HG02610 (cell line): ENCODE data around the gene LYPD8.
"Not testable (repeated sequence)": the region's sequence is repeated elsewhere in the genome, so short reads cannot be mapped to it uniquely, and the experiment has no call there.

ENCODE experiments used
- ATAC-seq: cut with Tn5 transposase; IDR thresholded peaks from one replicate; pipeline ENCODE4 v1.9.1; 2021; ENCODE audit warnings: mild to moderate bottlenecking, moderate library complexity; ENCODE audit not compliant: unreplicated experiment

LYPD8 gene, protein sequence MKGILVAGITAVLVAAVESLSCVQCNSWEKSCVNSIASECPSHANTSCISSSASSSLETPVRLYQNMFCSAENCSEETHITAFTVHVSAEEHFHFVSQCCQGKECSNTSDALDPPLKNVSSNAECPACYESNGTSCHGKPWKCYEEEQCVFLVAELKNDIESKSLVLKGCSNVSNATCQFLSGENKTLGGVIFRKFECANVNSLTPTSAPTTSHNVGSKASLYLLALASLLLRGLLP

DNA sequence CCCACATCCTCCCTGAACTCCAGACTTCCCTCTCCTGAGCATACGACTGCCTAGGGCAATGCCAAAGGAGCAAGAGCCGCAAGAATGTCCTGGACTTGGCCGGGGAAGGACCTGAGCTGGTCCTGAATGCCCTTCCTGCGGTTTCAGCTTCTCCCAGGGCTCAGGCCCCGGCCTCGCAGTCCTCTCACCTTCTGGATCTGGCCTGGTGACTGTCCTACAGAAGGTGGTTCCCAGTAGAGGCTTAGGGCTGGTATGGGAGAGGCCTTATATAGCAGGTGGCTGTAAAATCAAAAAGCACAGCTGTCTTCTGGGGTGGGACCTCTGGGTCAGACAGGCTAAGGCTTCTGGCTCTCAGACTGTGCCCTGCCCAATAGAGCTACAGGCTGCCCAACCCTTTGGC lies at the start of gene LYPD8:
Gene LYPD8, minus strand, starts transcription at position 243 of the 400 bp plus-strand sequence. CDS start 4,678 bp downstream, outside the sequence.
- ATAC-seq, result no peak

DNA sequence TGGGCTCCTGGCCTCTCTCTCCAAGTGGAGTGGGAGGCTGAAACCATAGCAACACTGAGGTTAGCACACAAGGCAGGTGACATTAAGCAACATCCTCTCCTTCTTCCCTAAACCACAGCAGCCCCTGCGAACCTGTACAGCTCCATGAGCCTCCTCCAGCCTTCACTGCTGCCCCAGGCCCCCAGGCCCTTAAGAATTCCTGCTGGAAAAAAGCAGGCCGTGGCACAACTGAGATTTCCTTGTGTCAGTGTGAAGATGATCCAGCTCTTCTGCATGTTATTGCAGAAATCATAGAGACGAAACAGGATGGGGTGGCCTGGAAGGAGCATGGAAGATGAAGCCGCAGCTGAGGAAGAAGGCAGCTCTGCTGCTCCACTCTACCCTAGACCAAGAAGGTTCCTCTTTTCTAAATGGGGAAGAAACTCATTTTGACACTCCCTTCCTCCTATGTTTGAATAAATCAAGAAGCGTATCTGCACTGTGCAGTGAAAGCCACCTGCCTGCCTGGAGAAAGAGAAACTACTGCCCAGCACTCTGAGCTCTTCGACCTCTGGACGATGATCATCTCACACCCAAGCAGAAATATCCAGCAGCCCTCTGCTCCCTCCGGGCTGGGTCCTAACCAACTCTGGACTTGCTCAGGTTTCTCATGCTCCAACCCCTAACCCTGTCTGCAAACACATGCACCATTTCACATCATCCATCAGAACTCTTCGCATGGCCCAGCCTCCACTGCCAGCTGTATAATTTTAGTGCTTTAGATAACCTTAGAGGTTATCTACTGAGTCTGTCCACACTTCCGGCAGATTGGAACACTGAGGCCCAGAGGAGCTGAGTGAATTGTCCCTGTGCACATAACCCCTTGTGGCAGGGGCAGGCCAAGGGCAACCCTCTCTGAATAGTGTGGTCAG lies 49.5 kb upstream of the LYPD8 start:
- peak; percentile 83 for ATAC-seq

DNA sequence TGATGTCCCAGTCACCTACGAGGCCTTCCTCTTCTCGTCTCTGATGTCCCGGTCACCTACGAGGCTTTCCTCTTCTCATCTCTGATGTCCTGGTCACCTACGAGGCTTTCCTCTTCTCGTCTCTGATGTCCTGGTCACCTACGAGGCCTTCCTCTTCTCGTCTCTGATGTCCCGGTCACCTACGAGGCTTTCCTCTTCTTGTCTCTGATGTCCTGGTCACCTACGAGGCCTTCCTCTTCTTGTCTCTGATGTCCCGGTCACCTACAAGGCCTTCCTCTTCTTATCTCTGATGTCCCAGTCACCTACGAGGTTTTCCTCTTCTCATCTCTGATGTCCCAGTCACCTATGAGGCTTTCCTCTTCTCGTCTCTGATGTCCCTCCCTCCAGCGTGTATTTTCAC lies 47.9 kb upstream of the LYPD8 start:
- ATAC-seq, result not testable (repeated sequence)

DNA sequence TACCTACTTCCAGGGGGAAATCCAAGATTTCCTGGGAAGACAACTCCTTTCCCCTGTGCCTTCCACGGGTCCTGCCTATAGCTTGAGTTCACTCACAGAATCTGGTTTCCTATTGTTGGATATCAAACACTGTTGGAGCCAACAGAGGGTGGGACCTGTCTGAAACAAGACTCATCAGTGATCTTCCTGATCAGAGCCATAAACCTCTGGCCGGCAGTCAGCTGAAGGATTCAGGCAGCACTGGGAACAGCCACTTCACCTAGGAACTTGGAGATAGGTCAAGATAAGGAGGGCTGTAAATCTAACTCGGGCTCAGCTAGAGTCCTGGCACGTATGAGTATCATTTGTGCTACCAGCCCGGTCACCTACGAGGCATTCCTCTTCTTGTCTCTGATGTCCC lies 46.9 kb upstream of the LYPD8 start:
- ATAC-seq, result no peak

DNA sequence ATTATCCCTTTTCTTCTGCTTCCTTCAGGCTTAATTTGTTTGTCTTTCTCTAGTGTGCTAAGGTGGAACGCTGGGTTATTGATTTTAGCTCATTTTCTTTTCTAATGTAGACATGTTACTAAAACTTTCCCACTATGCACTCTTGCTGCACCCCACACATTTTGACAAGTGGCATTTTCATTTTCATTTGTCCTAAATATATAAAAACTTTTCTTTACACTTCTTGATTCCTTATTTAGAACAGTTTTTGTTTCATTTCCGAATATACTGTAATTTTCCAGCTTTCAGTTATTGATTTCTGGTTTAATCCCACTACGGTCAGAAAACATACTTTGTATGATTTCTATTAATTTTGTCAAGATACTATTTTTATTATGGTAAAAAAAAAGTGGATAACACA lies 44.9 kb upstream of the LYPD8 start:
- ATAC-seq, result no peak

DNA sequence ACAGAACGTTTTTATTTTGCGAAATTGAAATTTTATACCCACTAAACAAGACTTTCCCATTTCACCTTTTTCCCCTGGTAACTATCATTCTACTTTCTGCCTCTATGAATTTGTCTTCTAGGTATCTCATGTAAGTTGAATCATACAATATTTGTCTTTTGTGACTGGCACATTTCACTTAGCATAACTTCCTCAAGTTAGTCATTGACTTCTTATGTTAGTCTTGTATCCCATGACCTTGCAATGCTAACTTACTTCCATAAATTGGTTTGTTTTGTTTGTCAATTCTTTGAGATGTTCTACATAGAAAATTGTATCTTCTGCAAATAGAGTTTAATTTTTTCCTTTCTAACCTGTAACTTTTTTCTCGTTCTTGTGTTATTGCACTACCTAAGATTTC lies 43.2 kb upstream of the LYPD8 start:
- no peak for ATAC-seq

DNA sequence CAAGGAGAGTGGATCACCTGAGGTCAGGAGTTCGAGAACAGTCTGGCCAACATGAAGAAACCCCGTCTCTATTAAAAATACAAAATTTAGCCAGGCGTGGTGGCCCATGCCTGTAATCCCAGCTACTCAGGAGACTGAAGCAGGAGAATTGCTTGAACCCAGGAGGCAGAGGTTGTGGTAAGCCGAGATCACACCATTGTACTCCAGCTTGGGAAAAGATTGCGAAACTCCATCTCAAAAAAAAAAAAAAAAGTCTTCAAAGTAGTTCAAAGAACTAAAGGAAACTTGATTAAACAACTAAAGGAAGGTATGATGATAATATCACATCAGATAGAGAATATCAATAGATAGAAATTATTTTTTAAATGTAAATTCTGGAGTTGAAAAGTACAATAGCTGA lies 39.1 kb upstream of the LYPD8 start:
- not testable (repeated sequence) for ATAC-seq

DNA sequence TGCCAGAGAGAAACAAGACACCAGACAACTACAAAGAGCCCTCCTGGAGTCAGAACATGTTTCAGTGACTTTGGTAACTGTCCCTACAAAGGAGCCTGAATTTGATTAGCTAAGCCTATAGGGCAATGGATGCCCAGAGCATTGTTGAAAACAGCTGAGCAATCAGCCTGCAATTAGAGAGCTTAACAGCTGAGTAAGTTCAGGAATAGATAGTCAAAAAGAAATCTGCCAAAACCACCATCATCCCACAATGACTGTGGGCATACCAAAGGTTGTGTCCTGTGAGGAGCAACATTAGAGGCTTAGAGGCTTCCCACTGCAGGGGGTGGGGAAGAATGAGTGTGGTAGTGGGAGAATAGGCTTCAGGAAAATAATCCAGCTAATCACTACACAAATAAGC lies 38.0 kb upstream of the LYPD8 start:
- ATAC-seq, result peak; percentile 97

DNA sequence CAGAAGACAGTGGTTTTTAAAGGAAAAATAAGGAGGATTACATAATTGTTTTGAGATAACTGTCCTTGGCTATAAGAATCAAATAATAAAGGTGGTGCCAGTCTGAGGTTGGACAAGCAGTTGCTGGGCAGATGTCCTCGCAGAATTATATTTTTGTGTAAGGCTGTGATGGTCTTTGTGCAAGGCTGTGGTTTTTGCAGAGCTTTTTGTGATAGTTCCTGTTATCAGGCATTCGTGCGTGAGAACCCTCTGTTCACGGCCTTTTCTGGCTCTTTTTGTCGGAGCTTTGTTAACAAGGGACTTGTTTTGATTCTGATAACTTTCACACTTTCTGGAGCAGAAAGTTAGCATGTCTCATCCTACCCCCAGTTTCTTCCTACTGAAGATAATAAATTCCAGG lies 36.8 kb upstream of the LYPD8 start:
- ATAC-seq, result peak; percentile 16

DNA sequence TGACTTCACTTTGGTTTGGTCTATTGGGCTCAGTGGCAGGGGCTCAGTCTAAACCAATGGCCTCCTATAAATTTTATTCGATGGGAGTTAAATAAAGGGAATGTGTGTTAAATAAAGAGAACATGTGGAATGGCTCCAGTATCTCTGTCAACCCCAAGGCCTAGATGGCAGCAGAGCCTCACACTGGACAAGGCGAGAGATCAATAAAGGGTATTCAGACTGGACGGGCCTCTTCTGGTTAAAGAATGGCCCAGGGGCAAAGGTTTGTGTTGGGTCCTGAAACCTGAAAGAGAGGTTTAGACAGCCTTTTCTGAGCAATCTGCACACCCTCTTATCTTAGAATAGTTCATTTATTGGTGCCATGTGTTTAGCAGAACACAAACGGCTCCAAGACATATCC lies 35.5 kb upstream of the LYPD8 start:
- ATAC-seq, result no peak

DNA sequence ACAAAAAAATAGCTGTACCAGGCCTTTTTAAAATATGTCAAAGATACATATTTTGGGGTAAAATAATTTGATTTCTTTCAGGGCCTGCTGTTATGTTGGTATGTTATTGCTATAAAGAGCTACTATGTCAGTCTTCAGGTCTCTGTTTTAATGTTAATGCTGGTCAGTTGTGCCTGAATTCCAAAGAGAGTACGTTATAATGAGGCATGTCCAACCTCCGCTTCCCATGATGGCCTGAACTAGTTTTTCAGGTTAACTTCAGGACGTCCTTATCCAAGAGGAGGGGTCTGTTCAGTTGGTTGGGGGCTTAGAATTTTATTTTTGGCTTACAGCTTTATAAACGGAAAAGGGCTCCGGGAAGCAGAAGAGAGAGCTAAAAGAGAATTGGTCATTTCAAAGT lies 34.9 kb upstream of the LYPD8 start:
- no peak for ATAC-seq

DNA sequence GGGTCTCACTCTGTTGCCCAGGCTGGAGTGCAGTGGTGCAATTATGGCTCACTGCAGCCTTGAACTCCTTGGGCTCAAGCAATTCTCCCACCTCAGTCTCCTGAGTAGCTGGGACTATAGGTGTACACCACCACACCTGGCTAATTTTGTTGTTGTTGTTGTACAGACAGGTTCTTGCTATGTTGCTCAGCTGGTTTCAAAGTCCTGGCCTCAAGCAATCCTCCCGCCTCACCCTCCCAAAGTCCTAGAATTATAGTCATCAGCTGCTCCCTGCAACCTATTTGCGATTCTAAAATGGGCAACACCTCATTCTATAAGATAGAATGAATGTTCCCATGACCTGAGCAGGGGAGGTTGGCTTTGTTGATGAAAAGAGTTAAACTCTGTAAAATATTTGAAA lies 33.8 kb upstream of the LYPD8 start:
- ATAC-seq, result not testable (repeated sequence)

DNA sequence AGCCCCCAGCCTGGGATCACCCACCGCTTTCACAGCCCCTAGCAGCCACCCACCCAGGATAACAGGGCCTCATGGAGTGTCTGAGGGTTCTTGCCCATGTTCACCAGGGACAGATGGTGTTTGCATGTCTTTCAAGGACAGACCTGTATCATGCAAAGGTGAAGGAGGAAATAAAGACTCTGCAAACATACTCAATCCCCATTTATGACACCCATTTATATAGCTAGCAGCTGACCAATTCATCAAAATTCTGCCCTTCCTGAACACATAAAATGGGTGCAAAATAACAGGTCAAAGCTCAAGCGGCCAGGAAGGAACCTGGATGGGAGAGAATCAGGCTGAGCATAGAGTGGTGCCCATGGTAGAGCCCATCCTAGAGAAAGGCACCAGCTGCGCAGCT lies 32.8 kb upstream of the LYPD8 start:
- ATAC-seq, result no peak

DNA sequence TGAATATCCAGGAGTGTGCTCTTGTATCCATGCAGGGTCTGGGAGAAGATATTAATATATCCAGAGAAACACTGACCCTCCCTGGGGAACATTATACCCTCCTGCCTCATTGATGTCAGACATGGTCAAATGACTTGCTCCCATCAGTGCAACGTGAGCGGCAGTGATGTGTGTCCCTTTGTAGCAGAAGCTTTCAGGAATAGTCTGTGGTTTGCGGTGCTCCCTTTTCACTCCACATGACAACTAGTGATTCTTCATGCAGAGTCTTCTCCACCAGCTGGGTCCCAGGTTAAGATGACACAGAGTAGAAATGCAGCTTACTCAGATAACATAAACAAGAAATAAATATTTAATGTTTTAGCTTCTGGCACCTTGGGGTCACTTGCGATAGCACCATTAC lies 31.9 kb upstream of the LYPD8 start:
- peak; percentile 82 for ATAC-seq

DNA sequence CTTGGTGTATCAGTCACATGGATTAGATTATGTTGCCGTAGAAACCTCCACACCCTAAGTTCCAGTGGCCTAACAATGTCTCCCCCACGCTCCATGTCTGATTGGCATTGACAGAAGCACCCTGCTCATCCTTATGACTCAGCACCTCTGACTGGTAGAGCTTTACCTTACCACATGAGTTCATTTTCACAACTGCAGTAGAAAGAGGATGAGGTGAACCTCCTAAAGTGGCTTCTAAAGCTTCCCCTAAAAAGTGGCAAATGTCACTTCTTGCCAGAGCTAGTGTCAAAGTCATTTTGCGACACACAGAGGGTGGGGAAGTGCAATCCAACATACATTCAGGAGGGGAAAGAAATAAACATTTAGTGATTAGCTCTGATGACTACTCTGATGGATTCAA lies 30.6 kb upstream of the LYPD8 start:
- ATAC-seq, result peak; percentile 74

DNA sequence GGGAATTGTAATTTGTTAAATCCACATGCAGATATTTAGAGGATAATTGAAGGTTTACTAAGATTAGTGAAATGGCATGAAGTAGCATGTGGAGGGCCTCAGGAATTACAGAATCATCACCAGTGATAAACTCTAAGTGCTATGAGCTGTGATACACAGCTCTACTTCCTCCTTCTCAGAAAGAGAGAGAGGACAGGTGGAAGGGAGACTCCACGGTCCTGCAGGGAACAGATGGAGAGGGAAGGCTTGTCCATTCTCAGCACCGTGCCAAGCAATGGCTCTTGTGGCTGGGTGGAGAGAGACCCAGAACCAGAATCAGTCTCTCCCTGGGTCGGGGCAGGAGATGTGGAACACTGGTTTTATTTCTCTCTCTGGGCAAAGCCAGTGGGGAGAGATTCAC lies 27.8 kb upstream of the LYPD8 start:
- ATAC-seq, result no peak

DNA sequence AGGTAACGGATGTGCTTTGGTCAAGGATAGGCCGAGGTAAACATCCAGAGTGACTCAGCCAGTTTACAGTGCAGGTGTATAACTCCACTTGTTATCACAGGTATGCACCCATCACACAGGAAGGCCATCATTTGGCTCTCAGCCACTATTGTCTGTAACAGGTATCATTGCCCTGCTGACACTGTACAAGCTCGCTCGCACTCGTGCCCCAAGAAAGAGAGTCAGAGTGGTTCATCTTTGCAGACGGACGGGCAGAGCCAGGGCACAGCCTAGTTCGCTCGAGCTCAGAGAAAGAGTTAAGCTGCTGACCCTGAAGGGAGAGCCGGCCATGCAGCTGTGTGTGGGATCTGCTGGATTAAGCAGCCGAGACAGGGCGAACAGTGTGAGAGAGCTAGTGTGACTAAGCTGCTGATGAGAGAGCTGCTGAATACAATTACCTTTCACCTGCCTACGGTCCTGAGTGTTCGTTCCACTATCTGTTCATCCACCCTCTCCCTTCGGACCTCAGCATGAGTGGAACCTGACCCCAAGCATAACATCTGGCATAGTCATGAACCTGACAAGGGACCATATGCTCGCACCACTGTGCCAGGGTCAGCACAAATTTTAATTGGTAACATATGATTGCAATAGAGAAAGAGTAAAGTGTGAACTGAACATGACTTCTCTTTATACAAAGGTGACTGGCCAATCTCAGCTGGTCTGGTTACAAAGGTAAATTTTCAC lies 27.0 kb upstream of the LYPD8 start:
- no peak for ATAC-seq

DNA sequence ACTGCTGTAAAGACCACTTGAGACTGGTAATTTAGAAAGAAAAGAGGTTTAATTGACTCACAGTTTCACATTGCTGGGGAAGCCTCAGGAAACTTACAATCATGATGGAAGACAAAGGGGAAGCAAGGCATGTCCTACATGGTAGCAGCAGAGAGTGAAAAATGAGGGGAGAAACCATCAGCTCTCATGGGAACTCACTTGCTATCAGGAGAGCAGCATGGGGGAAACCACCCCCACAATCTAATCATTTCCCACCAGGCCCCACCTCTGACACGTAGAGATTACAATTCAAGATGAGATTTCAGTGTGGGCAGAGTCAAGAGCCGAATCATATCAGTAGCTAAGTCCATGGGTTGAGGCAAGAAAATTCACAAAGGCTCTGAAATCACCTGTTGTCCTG lies 23.8 kb upstream of the LYPD8 start:
- ATAC-seq, result peak; percentile 83

DNA sequence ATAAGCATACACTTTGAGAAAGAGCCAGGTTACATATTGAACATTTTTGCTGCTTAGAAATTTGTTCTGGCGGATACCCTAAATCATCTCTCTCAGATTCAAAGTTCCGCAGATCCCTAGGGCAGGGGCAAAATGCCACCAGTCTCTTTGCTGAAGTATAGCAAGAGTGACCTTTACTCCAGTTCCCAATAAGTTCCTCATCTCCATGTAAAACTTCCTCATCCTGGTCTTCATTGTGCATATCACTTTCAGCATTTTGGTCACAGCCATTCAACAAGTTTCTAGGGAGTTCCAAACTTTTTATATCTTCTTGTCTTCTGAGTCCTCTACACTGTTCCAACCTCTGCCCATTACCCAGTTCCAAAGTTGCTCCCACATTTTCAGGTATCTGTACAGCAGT lies 23.3 kb upstream of the LYPD8 start:
- no peak for ATAC-seq

DNA sequence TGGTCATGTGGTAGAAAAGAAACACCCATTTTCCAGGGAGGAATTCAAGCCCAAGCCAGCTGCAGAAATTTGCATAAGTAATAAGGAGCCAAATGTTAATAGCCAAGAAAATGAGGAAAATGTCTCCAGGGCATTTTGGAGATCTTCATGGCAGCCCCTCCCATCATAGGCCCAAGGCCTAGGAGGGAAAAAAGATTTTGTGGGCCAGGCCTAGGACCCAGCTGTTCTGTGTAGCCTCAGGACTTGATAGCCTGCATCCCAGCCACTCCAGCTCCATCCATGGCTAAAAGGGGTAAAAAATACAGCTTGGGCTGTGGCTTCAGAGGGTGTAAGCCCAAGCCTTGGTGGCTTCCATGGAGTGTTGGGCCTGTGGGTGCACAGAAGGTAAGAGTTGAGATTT lies 21.4 kb upstream of the LYPD8 start:
- ATAC-seq, result no peak

DNA sequence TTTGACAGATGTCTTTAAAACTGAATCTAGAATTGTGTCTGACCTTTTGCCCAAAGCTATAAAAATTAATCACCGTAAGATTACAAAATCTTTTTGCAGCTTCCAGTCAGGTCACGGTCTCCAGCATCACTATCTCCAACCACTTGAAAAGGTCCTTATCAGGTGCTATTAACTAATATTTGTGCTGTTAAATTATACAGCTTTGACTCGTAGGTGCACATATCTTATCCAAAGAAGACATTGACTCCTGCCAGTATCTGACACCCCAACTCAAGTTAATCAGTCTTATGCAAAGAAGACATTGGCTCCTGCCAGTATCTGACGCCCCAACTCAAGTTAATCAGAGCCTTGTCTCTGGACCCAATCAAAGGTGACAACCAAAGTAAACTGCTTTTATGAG lies 19.9 kb upstream of the LYPD8 start:
- ATAC-seq, result no peak

DNA sequence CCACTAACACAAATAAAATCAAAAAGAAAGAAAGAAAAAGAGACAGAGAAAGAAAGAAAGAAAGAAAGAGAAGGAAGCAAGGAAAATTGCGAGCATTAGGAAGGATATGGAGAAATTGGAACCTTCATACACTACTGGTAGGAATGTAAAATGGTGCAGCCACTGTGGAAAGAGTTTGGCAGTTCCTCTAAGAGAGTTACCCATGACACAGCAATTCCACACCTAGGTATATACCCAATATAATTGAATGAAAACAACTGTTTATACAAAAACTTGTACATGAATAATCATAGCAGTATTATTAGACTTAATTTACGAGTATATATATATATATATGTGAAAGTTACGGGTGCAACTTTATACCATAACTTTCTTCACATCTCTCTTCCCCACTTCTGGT lies 4.1 kb upstream of the LYPD8 start:
- no peak for ATAC-seq
